SJCRH30 (cell line): ENCODE data around the gene CYP8B1. TPM values are rescaled to one million over a fixed set of nuclear protein-coding genes. Genes with fewer than 3 reads are reported as not detected.

Experiments
- DNase-seq, 2 experiments: peaks; one replicate each; pipeline ENCODE4 v3.0.0-alpha.2; 2015 to 2020
- H3K27ac ChIP-seq: fragments of 250-450 bp; sonication (Bioruptor Pico); 2 replicates; pipeline ENCODE4 v1.5.1; 2020; ENCODE audit warnings: mild to moderate bottlenecking, moderate library complexity
- H3K27me3 ChIP-seq: fragments of 250-450 bp; sonication (Bioruptor Pico); 2 replicates; pipeline ENCODE4 v1.5.1; 2020; ENCODE audit warnings: mild to moderate bottlenecking, moderate library complexity
- H3K36me3 ChIP-seq: fragments of 250-450 bp; sonication (Bioruptor Pico); 2 replicates; pipeline ENCODE4 v1.5.1; 2020; ENCODE audit warnings: mild to moderate bottlenecking, moderate library complexity
- H3K4me1 ChIP-seq: fragments of 250-450 bp; sonication (Bioruptor Pico); 2 replicates; pipeline ENCODE4 v1.5.1; 2020; ENCODE audit warnings: mild to moderate bottlenecking, moderate library complexity
- H3K4me3 ChIP-seq: fragments of 250-450 bp; sonication (Bioruptor Pico); 2 replicates; pipeline ENCODE4 v1.5.1; 2020; ENCODE audit warnings: mild to moderate bottlenecking, moderate library complexity
- H3K9me3 ChIP-seq: fragments of 250-450 bp; sonication (Bioruptor Pico); replicated peaks from 2 replicates; pipeline ENCODE4 v1.5.1; 2020; ENCODE audit warnings: mild to moderate bottlenecking, moderate library complexity
- total RNA-seq: library from RNA; depleted of rRNA; stranded (reverse); fragments of >200 nt; shearing (Covaris generic); gene quantifications from 2 replicates; pipeline ENCODE4 v1.2.3, GENCODE V29; 2014

CYP8B1 gene
- total RNA-seq, 1 experiment from 2014 or later, result not detected

DNA sequence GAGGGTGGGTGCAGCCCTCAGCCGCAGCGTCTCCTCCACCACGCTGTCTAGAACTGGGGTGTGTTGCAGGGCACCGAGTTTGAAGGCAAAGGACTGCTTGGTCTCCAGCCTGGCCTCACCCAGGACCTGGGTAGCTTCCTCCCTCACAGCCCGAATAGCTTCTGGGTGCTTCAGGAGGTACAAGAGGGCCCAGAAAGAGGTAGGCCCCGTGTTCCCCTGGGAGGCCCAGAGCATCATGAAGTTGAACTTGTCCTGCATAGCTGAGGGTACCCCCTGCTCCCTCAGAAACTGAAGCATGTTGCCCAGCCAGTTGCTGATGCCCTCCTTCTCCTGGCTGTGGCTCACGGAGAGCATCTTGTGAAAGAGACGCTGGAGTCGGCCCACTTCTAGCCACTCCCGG is 930 bp downstream of the CYP8B1 start:
- DNase-seq, result no peak
- Histone ChIP-seq H3K4me3 (no peak overlapping the region), H3K9me3 (no peaks in the 10 kb centered on the region), H3K4me1 (no peaks in the 10 kb centered on the region), H3K27me3 (no peaks in the 10 kb centered on the region), H3K27ac (no peak overlapping the region), H3K36me3 (no peaks in the 10 kb centered on the region)

DNA sequence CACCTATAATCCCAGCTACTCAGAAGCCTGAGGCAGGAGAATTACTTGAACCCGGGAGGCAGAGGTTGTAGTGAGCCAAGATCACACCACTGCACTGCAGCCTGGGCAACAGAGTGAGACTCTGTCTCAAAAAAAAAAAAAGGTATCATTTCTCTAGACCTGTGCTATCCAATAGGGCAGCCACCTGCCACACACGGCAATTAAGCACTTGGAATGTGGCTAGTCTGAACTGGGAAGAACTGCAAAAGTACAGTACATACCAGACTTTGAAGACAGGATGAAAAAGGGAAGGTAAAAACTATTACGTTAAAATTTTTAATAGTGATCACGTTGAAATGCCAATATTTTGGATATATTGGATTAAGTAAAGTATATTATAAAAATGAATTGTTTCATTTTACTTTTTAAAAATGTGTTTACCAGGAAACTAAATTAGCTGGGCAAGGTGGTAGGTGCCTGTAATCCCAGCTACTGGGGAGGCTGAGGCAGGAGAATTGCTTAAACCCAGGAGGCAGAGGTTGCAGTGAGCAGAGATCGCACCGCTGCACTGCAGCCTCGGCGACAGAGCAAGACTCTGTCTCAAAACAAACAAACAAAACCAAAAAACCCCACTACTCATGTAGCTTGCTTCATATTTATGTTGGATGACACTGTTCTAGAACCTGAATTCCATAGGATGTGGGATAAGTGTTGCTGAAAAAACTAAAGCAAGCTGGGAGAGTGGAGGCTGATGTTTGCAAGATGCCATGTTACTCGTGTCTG is 2.3 kb downstream of the CYP8B1 start:
- H3K4me1 ChIP-seq, result no peaks in the 10 kb centered on the region
- no peak overlapping the region for H3K4me3 ChIP-seq
- H3K36me3 ChIP-seq, result no peaks in the 10 kb centered on the region
- H3K9me3 ChIP-seq, result no peaks in the 10 kb centered on the region
- H3K27ac ChIP-seq, result no peak overlapping the region
- H3K27me3 ChIP-seq, result no peaks in the 10 kb centered on the region
- no peak for DNase-seq

DNA sequence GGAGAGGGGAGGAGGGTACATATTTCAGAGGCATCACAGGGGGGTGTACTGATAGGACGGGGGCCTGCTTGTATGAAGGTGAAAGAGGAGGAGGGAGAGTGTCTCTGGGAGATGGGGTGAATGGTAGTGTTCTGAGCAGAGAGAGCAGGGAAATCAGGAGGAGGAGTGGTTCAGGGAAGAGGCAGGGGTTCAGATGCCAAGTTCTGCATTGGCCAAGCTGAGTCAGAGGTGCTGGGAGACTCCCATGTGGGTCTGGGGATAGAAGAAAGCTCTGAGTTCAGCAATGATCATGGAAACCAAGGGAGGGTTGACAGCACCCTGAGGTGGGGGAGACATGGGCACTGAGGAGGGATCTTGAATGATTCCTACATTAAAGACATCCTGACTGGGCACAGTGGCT is 3.0 kb downstream of the CYP8B1 start:
- H3K4me1 ChIP-seq, result no peaks in the 10 kb centered on the region
- H3K27me3 ChIP-seq, result no peaks in the 10 kb centered on the region
- H3K4me3 ChIP-seq, result no peak overlapping the region
- H3K36me3 ChIP-seq, result no peaks in the 10 kb centered on the region
- DNase-seq, result no peak
- H3K9me3 ChIP-seq, result no peaks in the 10 kb centered on the region
- no peak overlapping the region for H3K27ac ChIP-seq

DNA sequence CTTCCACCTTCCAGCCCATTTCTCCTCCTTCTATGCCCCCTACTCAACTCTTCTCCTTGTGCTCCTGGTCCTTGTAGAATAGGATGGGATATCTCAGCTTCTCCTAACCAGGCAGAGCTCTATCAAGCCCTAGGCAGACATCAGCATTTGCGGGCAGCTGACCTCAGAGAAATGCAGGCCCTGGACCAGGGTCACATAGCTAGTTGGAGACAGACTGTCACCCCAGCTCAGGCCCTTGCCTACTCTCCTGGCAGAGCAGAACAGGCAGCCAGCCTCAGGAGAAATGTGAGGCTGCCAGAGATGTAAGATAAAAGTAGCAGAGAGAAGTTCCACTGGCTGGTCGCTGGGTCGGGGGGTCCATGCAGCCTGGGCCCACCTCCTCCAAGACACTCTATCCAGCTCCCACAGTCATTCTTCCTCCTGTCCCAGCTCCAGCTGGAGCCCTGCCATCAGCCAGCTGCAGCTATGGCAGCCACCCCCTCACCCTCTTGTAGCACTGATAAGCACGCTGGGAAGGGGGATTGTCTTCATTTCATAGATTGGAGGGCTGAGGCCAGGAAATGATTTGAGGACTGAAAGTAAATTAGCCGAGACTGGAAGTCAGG is 4.0 kb downstream of the CYP8B1 start:
- Histone ChIP-seq H3K4me3 (no peak overlapping the region), H3K4me1 (no peaks in the 10 kb centered on the region), H3K9me3 (no peaks in the 10 kb centered on the region), H3K27me3 (no peaks in the 10 kb centered on the region), H3K36me3 (no peaks in the 10 kb centered on the region), H3K27ac (no peak overlapping the region)
- no peak for DNase-seq

DNA sequence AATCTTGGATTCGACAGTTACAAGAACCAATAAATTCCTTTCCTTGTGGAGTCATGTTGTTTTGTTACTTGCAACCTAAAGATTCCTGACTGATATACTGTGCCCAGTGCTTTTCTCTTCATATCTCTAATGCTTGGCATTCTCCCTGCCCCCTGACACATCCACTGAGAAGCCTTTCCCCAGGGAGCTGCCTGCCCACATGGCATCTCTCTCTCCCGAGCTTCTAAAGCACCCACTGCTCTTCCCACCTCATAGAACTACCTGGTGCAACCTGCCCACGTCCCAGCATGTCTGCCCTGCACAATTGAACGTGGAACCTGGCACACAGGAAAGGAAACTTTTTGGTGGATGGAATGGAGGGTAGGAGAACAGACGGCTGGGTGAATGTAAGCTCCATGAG is 6.8 kb downstream of the CYP8B1 start:
- Histone ChIP-seq H3K36me3 (no peaks in the 10 kb centered on the region), H3K4me3 (no peak overlapping the region), H3K9me3 (no peaks in the 10 kb centered on the region), H3K27me3 (no peaks in the 10 kb centered on the region), H3K4me1 (no peaks in the 10 kb centered on the region), H3K27ac (no peak overlapping the region)
- DNase-seq, result no peak

DNA sequence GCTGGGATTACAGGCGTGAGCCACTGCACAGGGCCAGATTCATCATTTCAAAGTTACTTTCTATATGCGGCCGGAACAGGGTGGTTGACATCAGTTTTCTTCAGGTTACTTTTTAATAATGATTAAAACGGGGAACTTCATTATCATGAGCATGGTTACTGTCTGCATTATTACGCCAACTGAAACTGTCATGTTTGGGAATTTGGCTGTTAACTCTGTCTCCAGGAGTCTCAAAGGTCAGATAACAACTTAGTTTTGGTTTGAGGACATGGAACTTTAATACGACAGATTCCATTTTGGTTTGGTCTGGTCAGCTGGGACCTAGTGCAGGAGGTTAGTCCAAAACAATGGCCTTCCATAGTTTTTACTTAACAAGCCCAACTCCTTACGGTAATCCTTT is 8.5 kb downstream of the CYP8B1 start:
- H3K9me3 ChIP-seq, result no peaks in the 10 kb centered on the region
- H3K27ac ChIP-seq, result no peak overlapping the region
- H3K36me3 ChIP-seq, result no peaks in the 10 kb centered on the region
- no peak overlapping the region for H3K4me3 ChIP-seq
- no peaks in the 10 kb centered on the region for H3K27me3 ChIP-seq
- H3K4me1 ChIP-seq, result no peaks in the 10 kb centered on the region
- DNase-seq, result no peak

DNA sequence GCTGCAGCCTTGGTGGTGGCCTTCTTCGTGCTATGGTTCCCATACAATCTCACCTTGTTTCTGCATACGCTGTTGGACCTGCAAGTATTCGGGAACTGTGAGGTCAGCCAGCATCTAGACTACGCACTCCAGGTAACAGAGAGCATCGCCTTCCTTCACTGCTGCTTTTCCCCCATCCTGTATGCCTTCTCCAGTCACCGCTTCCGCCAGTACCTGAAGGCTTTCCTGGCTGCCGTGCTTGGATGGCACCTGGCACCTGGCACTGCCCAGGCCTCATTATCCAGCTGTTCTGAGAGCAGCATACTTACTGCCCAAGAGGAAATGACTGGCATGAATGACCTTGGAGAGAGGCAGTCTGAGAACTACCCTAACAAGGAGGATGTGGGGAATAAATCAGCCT is 10.4 kb downstream of the CYP8B1 start:
- no peaks in the 10 kb centered on the region for H3K27me3 ChIP-seq
- H3K36me3 ChIP-seq, result no peaks in the 10 kb centered on the region
- no peak for DNase-seq
- H3K27ac ChIP-seq, result no peak overlapping the region
- no peaks in the 10 kb centered on the region for H3K9me3 ChIP-seq
- H3K4me3 ChIP-seq, result no peak overlapping the region
- no peaks in the 10 kb centered on the region for H3K4me1 ChIP-seq

DNA sequence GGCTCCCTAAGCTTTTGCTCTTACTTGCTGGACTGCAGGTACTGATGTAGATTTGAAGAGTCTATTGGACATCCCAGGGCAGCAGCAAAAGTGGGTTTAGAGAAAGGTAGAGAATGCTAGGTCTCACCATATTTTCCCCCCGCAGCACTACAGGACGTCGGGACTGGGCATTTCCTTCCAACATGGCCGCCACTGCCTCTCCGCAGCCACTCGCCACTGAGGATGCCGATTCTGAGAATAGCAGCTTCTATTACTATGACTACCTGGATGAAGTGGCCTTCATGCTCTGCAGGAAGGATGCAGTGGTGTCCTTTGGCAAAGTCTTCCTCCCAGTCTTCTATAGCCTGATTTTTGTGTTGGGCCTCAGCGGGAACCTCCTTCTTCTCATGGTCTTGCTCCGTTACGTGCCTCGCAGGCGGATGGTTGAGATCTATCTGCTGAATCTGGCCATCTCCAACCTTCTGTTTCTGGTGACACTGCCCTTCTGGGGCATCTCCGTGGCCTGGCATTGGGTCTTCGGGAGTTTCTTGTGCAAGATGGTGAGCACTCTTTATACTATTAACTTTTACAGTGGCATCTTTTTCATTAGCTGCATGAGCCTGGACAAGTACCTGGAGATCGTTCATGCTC is 11.2 kb downstream of the CYP8B1 start:
- Histone ChIP-seq H3K9me3 (no peaks in the 10 kb centered on the region), H3K36me3 (no peaks in the 10 kb centered on the region), H3K27ac (no peak overlapping the region), H3K4me1 (no peaks in the 10 kb centered on the region), H3K4me3 (no peak overlapping the region), H3K27me3 (no peaks in the 10 kb centered on the region)
- DNase-seq, result no peak

DNA sequence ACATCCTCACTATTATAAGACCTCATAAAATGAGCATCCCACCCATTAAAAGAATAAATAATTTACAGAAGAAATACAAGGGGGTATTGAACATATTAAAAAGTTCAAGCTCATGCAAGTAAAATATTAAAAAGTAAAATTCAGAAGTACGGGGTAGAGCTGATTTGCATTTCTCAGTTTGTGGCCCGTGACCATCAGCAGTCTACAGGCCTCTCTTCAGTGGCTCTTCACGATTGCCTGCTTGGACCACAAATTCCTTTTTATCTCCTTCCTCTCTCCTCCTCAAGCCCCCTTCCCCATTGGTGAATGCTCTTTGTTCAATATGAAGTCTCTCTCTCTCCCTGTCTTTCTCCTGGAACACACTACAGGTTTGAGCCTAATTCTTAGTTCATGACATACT is 19.1 kb downstream of the CYP8B1 start:
- H3K4me1 ChIP-seq, result no peaks in the 10 kb centered on the region
- H3K4me3 ChIP-seq, result no peak overlapping the region
- H3K27me3 ChIP-seq, result no peaks in the 10 kb centered on the region
- DNase-seq, result no peak
- H3K27ac ChIP-seq, result no peak overlapping the region
- H3K36me3 ChIP-seq, result no peaks in the 10 kb centered on the region
- H3K9me3 ChIP-seq, result no peaks in the 10 kb centered on the region

DNA sequence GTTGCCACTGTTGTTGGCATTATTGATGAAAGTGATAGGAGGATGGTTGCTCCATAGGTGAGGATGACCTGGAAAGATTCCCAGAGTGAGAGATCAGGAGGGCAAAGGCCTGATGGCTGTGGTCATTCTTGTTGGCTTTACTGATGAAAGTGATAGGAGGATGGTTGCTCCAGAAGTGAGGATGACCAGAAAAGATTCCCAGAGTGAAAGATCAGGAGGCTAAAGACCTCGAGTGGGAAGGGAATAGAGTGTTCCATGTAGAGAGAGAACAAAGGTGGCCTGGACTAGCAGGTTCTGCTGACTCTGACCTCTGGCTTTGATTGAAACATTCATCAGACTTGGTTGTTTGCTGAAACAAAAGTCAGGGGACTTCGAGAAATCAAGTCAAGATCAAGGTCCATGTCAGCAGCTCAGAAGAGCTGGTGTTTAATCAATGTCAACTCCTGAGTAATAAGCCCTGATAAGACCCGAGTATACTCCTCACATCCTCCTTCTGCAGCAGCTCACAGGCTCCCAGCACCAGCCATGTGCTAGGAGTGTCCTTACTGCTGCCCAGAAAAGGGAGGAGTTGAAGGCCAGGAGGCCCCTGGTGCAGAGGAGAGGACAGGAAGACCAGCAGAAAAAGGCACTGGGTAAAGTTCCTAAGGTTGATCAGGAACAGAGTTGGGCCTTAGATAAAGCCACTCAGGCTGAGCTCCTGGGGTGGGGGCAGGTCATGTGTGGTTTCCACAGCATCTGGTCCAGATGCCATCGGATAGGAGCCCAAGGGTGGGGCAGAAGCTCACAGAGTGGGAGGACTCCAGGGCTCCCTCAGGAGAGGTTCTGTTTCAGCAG is 19.9 kb downstream of the CYP8B1 start:
- Histone ChIP-seq H3K4me1 (no peaks in the 10 kb centered on the region), H3K27me3 (no peaks in the 10 kb centered on the region), H3K4me3 (no peak overlapping the region), H3K27ac (no peak overlapping the region), H3K9me3 (no peaks in the 10 kb centered on the region), H3K36me3 (no peaks in the 10 kb centered on the region)
- no peak for DNase-seq

DNA sequence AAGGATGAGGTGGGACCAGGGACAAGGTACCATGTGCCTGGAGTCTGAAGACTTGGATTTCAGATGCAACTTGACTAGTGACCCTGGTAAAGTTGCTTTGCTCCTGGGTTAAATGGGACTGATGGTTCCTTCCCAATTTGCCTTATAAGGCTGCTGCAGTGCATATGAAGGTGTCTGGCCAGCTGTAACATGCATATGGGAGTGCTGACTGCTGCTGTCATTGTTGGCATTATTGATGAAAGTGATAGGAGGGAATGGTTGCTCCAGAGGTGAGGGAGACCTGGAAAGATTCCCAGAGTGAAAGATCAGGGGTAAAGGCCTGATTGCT is 20.5 kb downstream of the CYP8B1 start:
- DNase-seq, result no peak
- H3K27ac ChIP-seq, result no peak overlapping the region
- H3K4me3 ChIP-seq, result no peak overlapping the region
- no peaks in the 10 kb centered on the region for H3K27me3 ChIP-seq
- H3K9me3 ChIP-seq, result no peaks in the 10 kb centered on the region
- no peaks in the 10 kb centered on the region for H3K4me1 ChIP-seq
- H3K36me3 ChIP-seq, result no peaks in the 10 kb centered on the region

DNA sequence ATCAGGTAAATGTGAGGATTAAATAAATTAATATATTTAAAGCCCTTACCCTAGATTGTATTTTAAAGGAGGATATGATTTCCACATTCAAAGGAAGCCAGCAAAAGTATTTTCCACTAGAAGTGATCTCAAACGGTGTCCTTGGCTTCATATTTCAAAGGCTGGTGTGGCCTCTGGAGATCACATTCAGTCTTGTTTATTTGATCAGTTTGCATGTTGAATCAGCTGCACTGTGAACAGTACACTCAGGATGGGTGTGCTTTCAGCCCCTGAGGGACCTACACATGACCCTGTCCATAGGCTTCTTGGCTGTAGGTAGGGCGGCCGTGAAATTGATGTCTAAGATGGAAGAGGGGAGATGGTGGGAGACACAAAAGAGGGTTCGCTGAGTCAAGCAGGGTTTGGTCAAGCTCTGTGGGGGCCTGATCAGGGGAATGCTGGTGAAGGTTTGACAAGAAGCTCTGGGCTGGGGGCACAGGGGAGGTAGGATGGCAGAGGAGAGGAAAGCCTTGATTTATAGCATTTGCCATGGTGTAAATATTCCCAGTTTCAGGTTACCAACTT is 21.9 kb downstream of the CYP8B1 start:
- H3K9me3 ChIP-seq, result no peaks in the 10 kb centered on the region
- H3K36me3 ChIP-seq, result no peaks in the 10 kb centered on the region
- no peak overlapping the region for H3K27ac ChIP-seq
- H3K4me3 ChIP-seq, result no peak overlapping the region
- no peaks in the 10 kb centered on the region for H3K27me3 ChIP-seq
- DNase-seq, result peak in 1 of 2 experiments; percentile 19
- H3K4me1 ChIP-seq, result no peaks in the 10 kb centered on the region

DNA sequence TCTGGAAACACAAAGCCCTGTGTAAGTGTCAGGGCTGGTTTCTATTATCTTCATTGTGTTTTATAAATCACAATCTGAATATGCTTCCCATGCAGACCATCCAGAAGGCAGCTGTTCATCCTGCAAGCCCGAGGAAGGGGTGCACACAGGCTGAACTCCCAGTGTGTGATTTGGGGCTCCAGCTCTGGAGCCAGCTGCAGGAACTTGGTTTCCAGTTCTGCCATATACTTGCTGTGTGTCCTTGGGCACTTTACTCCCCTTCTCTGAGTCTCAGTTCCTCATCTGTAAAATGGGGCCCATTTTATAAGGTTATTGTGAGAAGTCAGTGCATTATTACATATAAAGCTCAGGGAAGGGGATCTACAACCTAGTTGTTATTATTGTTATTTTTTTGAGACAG is 22.6 kb downstream of the CYP8B1 start:
- Histone ChIP-seq H3K4me3 (no peak overlapping the region), H3K36me3 (no peaks in the 10 kb centered on the region), H3K27ac (no peak overlapping the region)

DNA sequence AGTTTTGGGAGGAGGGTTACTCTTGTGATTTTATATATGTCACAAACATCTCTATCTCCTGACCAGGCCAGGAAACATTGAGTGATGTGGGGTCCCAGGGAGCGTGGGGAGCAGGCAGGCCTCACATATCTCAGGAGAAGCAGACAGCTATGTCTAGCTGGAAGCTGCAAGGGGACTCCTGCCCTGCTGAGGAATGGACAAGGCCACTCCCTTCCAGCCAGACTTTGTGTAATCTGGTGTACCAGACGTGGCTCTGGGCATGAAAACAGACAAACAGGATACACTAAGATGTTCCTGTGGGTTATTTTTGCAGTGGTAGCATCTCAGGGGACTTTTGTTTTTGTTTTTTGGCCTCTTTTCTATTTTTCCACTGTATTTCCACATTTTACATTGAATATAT is 23.2 kb downstream of the CYP8B1 start:
- no peaks in the 10 kb centered on the region for H3K4me1 ChIP-seq
- no peak overlapping the region for H3K4me3 ChIP-seq
- H3K36me3 ChIP-seq, result no peaks in the 10 kb centered on the region
- no peak for DNase-seq
- H3K9me3 ChIP-seq, result no peaks in the 10 kb centered on the region
- no peak overlapping the region for H3K27ac ChIP-seq
- H3K27me3 ChIP-seq, result no peaks in the 10 kb centered on the region

More for the DNA sequence above, 22.6 kb downstream of the CYP8B1 start:
- Histone ChIP-seq H3K4me1 (no peaks in the 10 kb centered on the region), H3K9me3 (no peaks in the 10 kb centered on the region), H3K27me3 (no peaks in the 10 kb centered on the region)
- no peak for DNase-seq
